CD4-positive, alpha-beta T cell (primary cell): ENCODE measurements around the gene TSPAN15. TPM values are rescaled to one million over a fixed set of nuclear protein-coding genes. Genes with fewer than 3 reads are reported as not detected.
"Not testable (repeated sequence)": the region's sequence is repeated elsewhere in the genome, so short reads cannot be mapped to it uniquely, and the experiment has no call there.

ENCODE experiments used
- ATAC-seq: fragments of 200-7000 bp; cut with Tn5 transposase; one replicate; pipeline ENCODE4 v1.10.0; 2022; ENCODE audit warnings: mild to moderate bottlenecking; ENCODE audit not compliant: poor library complexity
- CTCF ChIA-PET: fragments of 350-600 bp; sonication (Branson Sonifier 250); formaldehyde crosslinking; loops from one replicate; lab custom pipeline; 2021; ENCODE audit warnings: antibody characterized with exemption, inconsistent platforms; lab: Charles Lee
- POLR2A ChIA-PET: fragments of 350-600 bp; sonication (Branson Sonifier 250); formaldehyde crosslinking; loops from one replicate; lab custom pipeline; 2021; ENCODE audit warnings: antibody characterized with exemption, inconsistent platforms; lab: Charles Lee
- DNase-seq, 14 experiments: peaks; one replicate each; pipeline ENCODE4 v3.0.0-alpha.2; 2013 to 2020; ENCODE audit warnings: mixed read lengths in 2 of 14
- H3K27ac ChIP-seq, 2 donors: one replicate each; pipeline versions ENCODE4 v1.5.1 to v1.7.0; 2013; ENCODE audit warnings: low read length in 2 of 2, low read depth in 1 of 2, mild to moderate bottlenecking in 1 of 2
- H3K27me3 ChIP-seq, 2 experiments: 1 replicate in 1 of 2; 2 replicates in 1 of 2; pipeline versions ENCODE4 v1.6.1 to v1.7.0; 2013; ENCODE audit warnings: low read length in 2 of 2, control low read depth in 1 of 2, mild to moderate bottlenecking in 1 of 2, moderate library complexity in 1 of 2; ENCODE audit not compliant: insufficient read depth in 2 of 2, control insufficient read depth in 1 of 2
- H3K36me3 ChIP-seq: one replicate; pipeline ENCODE4 v1.6.1; 2013; ENCODE audit warnings: low read length, control low read depth; ENCODE audit not compliant: insufficient read depth
- H3K4me1 ChIP-seq: one replicate; pipeline ENCODE4 v1.6.1; 2013; ENCODE audit warnings: low read length, control low read depth; ENCODE audit not compliant: insufficient read depth
- H3K4me3 ChIP-seq: one replicate; pipeline ENCODE4 v1.5.1; 2013; ENCODE audit warnings: mild to moderate bottlenecking, low read length, moderate library complexity
- H3K9me3 ChIP-seq, 2 experiments: 1 replicate in 1 of 2; 2 replicates in 1 of 2; pipeline versions ENCODE4 v1.6.1 to v1.7.0; 2013; ENCODE audit warnings: low read length in 2 of 2, mild to moderate bottlenecking in 2 of 2, control low read depth in 1 of 2, moderate library complexity in 1 of 2; ENCODE audit not compliant: control insufficient read depth in 1 of 2, insufficient read depth in 1 of 2
- H3K27ac Mint-ChIP-seq: one replicate; pipeline ENCODE4 v1.8.0; 2020; ENCODE audit warnings: mixed read lengths
- H3K27me3 Mint-ChIP-seq: one replicate; pipeline ENCODE4 v1.8.0; 2021; ENCODE audit warnings: mixed read lengths
- H3K36me3 Mint-ChIP-seq: one replicate; pipeline ENCODE4 v1.8.0; 2021; ENCODE audit warnings: low read depth, mixed read lengths
- H3K4me1 Mint-ChIP-seq: one replicate; pipeline ENCODE4 v1.8.0; 2021; ENCODE audit warnings: low read depth, mixed read lengths
- H3K4me3 Mint-ChIP-seq: one replicate; pipeline ENCODE4 v1.8.0; 2020; ENCODE audit warnings: mild to moderate bottlenecking, mixed read lengths
- H3K9me3 Mint-ChIP-seq: one replicate; pipeline ENCODE4 v1.8.0; 2020; ENCODE audit warnings: mixed read lengths
- intact Hi-C, 2 experiments: fragments of 100-400 bp; cut with DNase I in 1 of 2; cut with micrococcal nuclease in 1 of 2; formaldehyde crosslinking; loops; one replicate each; pipeline versions ENCODE4 v1.15.1 to v1.9.0; 2023 to 2025; cut with DNase I, micrococcal nuclease
- total RNA-seq, 174 experiments: library from RNA in 2 of 174; stranded (reverse) in 2 of 174; gene quantifications; one replicate each; pipeline ENCODE4 v1.2.3 and lab custom pipeline; 2021 to 2026
- TF ChIP-seq, protein P1 (sequence below): fragments of 200-600 bp; IDR thresholded peaks from one replicate; pipeline ENCODE4 v1.8.0; 2022; ENCODE audit warnings: antibody characterized with exemption, mild to moderate bottlenecking

The TSPAN15 gene
- total RNA-seq, 2 experiments from 2014 or later, result 2.2 to 2.5 TPM

DNA sequence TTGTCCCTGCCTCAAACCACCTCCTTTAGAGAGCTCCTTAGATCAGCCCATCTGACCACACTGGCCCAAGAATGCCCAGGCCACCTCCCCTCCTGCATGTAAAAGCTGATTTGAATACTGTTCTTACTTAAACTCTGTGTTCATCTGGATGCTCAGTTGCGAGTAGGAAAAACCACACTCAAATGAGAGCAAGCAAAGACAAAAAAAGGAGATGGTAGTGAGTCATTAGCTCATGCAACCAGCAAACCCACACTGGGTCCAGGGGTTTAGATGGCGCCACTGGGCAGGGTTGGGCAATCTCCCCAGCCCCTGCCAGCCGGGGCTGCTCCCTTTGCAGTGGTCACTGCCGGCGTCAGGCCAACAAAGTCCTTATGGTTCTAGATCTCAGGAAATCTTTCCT lies 32.7 kb downstream of the TSPAN15 start:
- H3K27ac ChIP-seq, result no peak overlapping the region
- H3K27me3 Mint-ChIP-seq, result no peaks in the 10 kb centered on the region
- no peaks in the 10 kb centered on the region for H3K36me3 ChIP-seq
- POLR2A ChIA-PET, result no interaction called here
- H3K27me3 ChIP-seq, result no peaks in the 10 kb centered on the region
- ATAC-seq, result no peak
- no peak for DNase-seq
- TF ChIP-seq, protein P1, sequence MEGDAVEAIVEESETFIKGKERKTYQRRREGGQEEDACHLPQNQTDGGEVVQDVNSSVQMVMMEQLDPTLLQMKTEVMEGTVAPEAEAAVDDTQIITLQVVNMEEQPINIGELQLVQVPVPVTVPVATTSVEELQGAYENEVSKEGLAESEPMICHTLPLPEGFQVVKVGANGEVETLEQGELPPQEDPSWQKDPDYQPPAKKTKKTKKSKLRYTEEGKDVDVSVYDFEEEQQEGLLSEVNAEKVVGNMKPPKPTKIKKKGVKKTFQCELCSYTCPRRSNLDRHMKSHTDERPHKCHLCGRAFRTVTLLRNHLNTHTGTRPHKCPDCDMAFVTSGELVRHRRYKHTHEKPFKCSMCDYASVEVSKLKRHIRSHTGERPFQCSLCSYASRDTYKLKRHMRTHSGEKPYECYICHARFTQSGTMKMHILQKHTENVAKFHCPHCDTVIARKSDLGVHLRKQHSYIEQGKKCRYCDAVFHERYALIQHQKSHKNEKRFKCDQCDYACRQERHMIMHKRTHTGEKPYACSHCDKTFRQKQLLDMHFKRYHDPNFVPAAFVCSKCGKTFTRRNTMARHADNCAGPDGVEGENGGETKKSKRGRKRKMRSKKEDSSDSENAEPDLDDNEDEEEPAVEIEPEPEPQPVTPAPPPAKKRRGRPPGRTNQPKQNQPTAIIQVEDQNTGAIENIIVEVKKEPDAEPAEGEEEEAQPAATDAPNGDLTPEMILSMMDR, result no peak
- H3K4me1 Mint-ChIP-seq, result no peaks in the 10 kb centered on the region
- H3K9me3 Mint-ChIP-seq, result peaks cover 3% of the 10 kb centered on the region
- intact Hi-C loops, result no loop called here
- H3K9me3 ChIP-seq, result peaks cover 6 to 15% of the 10 kb centered on the region in 2 experiments
- no peak overlapping the region for H3K4me3 ChIP-seq
- no peak overlapping the region for H3K27ac Mint-ChIP-seq
- no peak overlapping the region for H3K4me3 Mint-ChIP-seq
- no peaks in the 10 kb centered on the region for H3K36me3 Mint-ChIP-seq
- CTCF ChIA-PET, result no interaction called here
- no peaks in the 10 kb centered on the region for H3K4me1 ChIP-seq

DNA sequence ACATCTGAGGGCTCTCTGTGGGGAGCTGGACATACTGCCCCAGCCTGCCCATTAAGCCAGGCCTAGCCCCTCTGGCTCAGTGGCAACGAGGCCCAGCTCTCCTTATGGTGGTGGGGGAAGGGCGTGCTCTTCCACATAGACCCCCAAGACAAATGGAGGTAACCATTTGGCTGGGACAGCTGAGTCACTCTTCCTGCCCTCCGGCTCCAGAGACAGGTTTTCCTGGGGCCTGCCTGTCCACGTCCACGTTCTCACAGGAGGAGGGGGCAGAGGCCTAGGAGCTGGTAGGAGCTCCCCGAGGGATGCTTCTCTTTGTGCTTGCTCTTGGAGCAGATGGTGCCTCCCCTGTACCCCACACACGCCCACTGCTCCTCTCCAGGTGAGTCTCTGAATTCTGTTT lies 33.5 kb downstream of the TSPAN15 start:
- DNase-seq, result no peak
- Mint-ChIP-seq H3K9me3 (peaks cover 3% of the 10 kb centered on the region), H3K27ac (no peak overlapping the region), H3K36me3 (no peaks in the 10 kb centered on the region), H3K4me1 (no peaks in the 10 kb centered on the region), H3K27me3 (no peaks in the 10 kb centered on the region), H3K4me3 (no peak overlapping the region)
- Histone ChIP-seq H3K27me3 (no peaks in the 10 kb centered on the region), H3K27ac (no peak overlapping the region), H3K9me3 (peaks cover 6 to 21% of the 10 kb centered on the region in 2 experiments), H3K4me3 (no peak overlapping the region), H3K36me3 (no peaks in the 10 kb centered on the region), H3K4me1 (no peaks in the 10 kb centered on the region)
- POLR2A ChIA-PET, result no interaction called here
- intact Hi-C loops, result no loop called here
- ATAC-seq, result no peak
- CTCF ChIA-PET, result no interaction called here
- TF ChIP-seq, protein P1, result no peak

DNA sequence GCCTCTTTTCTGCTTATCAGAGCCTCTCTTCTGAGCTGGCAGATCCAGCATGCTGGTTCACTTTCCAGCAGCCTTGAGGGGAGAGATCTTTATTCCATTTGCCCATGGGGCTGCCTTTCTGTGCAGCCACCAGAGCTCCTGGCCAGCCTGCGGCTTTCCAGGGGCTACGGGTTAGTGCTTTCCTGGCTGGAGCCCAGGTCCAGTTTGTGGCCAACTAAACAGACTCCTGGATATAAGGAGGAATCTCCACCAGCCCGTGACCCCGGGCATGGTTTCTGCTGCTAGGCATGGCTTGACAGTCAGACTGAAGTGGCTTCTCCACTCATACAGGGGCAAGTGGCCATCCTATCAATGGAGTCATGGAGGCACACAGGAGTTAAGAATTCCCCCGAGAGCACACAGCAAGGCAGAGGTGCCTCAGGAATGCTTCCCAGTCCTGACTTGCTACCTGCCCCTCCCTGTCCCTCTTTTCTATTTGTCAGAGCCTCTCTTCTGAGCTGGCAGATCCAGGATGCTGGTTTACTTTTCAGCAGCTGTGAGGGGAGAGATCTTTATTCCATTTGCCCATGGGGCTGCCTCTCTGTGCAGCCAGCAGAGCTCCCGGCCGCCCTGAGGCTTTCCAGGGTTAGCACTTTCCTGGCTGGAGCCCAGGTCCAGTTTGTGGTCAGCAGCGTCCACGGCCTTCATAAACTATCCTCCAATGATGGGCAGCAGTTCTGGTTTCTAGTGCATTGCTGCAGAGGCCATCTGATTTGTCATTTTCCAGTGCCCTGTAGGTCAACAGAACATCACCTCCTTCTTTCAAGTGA lies 35.9 kb downstream of the TSPAN15 start:
- no peak overlapping the region for H3K4me3 Mint-ChIP-seq
- no peak for ATAC-seq
- H3K4me1 ChIP-seq, result peaks cover 2% of the 10 kb centered on the region
- no peak overlapping the region for H3K27ac ChIP-seq
- H3K9me3 ChIP-seq, result peaks cover 6 to 24% of the 10 kb centered on the region in 2 experiments
- TF ChIP-seq, protein P1, result no peak
- H3K9me3 Mint-ChIP-seq, result peaks cover 3% of the 10 kb centered on the region
- H3K4me3 ChIP-seq, result no peak overlapping the region
- DNase-seq, result no peak
- no peak overlapping the region for H3K27ac Mint-ChIP-seq
- no peaks in the 10 kb centered on the region for H3K36me3 Mint-ChIP-seq
- H3K27me3 ChIP-seq, result no peaks in the 10 kb centered on the region
- H3K36me3 ChIP-seq, result no peaks in the 10 kb centered on the region
- POLR2A ChIA-PET, result no interaction called here
- no peaks in the 10 kb centered on the region for H3K27me3 Mint-ChIP-seq
- CTCF ChIA-PET, result no interaction called here
- intact Hi-C loops, result no loop called here
- no peaks in the 10 kb centered on the region for H3K4me1 Mint-ChIP-seq

- H3K27me3 Mint-ChIP-seq, CTCF ChIA-PET, H3K36me3 Mint-ChIP-seq, H3K9me3 Mint-ChIP-seq, H3K36me3 ChIP-seq, ATAC-seq, H3K27ac Mint-ChIP-seq, DNase-seq, H3K4me1 Mint-ChIP-seq, H3K27me3 ChIP-seq, H3K4me1 ChIP-seq, H3K4me3 ChIP-seq, intact Hi-C loops, H3K4me3 Mint-ChIP-seq, H3K27ac ChIP-seq, POLR2A ChIA-PET: not testable (repeated sequence)
- peaks cover 6 to 24% of the 10 kb centered on the region in 2 experiments for H3K9me3 ChIP-seq
Observed at GRCh38 chr10:69488149-69488844, 37.0 kb downstream of the TSPAN15 start.

- H3K27ac Mint-ChIP-seq, H3K4me3 ChIP-seq, CTCF ChIA-PET, ATAC-seq, H3K4me1 ChIP-seq, H3K36me3 Mint-ChIP-seq, POLR2A ChIA-PET, H3K9me3 Mint-ChIP-seq, H3K4me3 Mint-ChIP-seq, H3K27me3 Mint-ChIP-seq, H3K27ac ChIP-seq, DNase-seq, H3K4me1 Mint-ChIP-seq, H3K36me3 ChIP-seq, intact Hi-C loops, H3K27me3 ChIP-seq: not testable (repeated sequence)
- H3K9me3 ChIP-seq, result peaks cover 6 to 24% of the 10 kb centered on the region in 2 experiments
Observed at GRCh38 chr10:69488856-69489255, 37.6 kb downstream of the TSPAN15 start.
